Endothelial cell of umbilical vein (primary cell): ENCODE data around the gene CYP4F22.

Source experiments
- CTCF ChIP-seq, 2 donors: IDR thresholded peaks; 1 replicate in 1 of 2; 2 replicates in 1 of 2; pipeline ENCODE4 v1.5.1; 2011; ENCODE audit warnings: low read length in 2 of 2, mild to moderate bottlenecking in 2 of 2, moderate library complexity in 2 of 2, control low read depth in 1 of 2, inconsistent platforms in 1 of 2, low read depth in 1 of 2; ENCODE audit not compliant: insufficient read depth in 1 of 2; ENCODE audit errors: extremely low read depth in 1 of 2
- EZH2 ChIP-seq: IDR thresholded peaks from 2 replicates; pipeline ENCODE4 v1.6.1; 2012; ENCODE audit warnings: borderline replicate concordance, low read depth, mild to moderate bottlenecking, moderate library complexity, low read length, inconsistent platforms; ENCODE audit not compliant: severe bottlenecking
- GATA2 ChIP-seq: IDR thresholded peaks from 2 replicates; pipeline ENCODE4 v1.7.0; 2011; ENCODE audit warnings: low read depth, mild to moderate bottlenecking, moderate library complexity, mixed read lengths, low read length; ENCODE audit not compliant: insufficient read length, insufficient read depth
- MAX ChIP-seq: IDR thresholded peaks from 2 replicates; pipeline ENCODE4 v1.6.1; 2011; ENCODE audit not compliant: insufficient read depth, insufficient read length
- MYC ChIP-seq: IDR thresholded peaks from one replicate; pipeline ENCODE4 v1.6.1; 2011; ENCODE audit warnings: mild to moderate bottlenecking, low read depth, low read length
- POLR2A ChIP-seq: IDR thresholded peaks from 2 replicates; pipeline ENCODE4 v1.6.1; 2012; ENCODE audit warnings: low read depth, mild to moderate bottlenecking, control low read depth, low read length
- POLR2AphosphoS5 ChIP-seq: IDR thresholded peaks from 2 replicates; pipeline ENCODE4 v1.6.1; 2012; ENCODE audit warnings: low read depth, mild to moderate bottlenecking, control low read depth, low read length, moderate library complexity; ENCODE audit not compliant: insufficient read depth

GRCh38 chr19:15498156-15498858 is 10.0 kb upstream of the CYP4F22 start:
- TF ChIP-seq POLR2A (no peak), CTCF (IDR thresholded peaks at IDR 0.05; ENCODE audit: extremely low read depth in 1 of 2, insufficient read depth in 1 of 2, low read depth in 1 of 2, low read length in 2 of 2) (no peak), EZH2 (no peak), GATA2 (no peak), MYC (no peak), POLR2AphosphoS5 (no peak), MAX (no peak)
